AG04450 (cell line): ENCODE data around the gene GSAP. TPM values are rescaled to one million over a fixed set of nuclear protein-coding genes. Genes with fewer than 3 reads are reported as not detected.
"Not testable (repeated sequence)": the region's sequence is repeated elsewhere in the genome, so short reads cannot be mapped to it uniquely, and the experiment has no call there.

Experiments
- CTCF ChIA-PET: fragments of 300-600, 350-600 bp; formaldehyde crosslinking; extraction: SDS; loops from one replicate; lab custom pipeline; 2022; ENCODE audit warnings: antibody characterized with exemption, inconsistent platforms; lab: Charles Lee
- POLR2A ChIA-PET: fragments of 350-600 bp; formaldehyde crosslinking; extraction: SDS; loops from one replicate; lab custom pipeline; 2021; ENCODE audit warnings: antibody characterized with exemption, inconsistent platforms; lab: Yijun Ruan, JAX
- DNase-seq: peaks from one replicate; pipeline ENCODE4 v3.0.0-alpha.2; 2011; ENCODE audit warnings: low read depth, low spot score
- H3K27ac ChIP-seq: one replicate; pipeline ENCODE4 v1.5.1; 2012; ENCODE audit warnings: low read depth, low read length, control low read depth
- H3K27me3 ChIP-seq: one replicate; pipeline ENCODE4 v1.6.0; 2012; ENCODE audit warnings: low read length; ENCODE audit not compliant: control insufficient read depth, insufficient read depth
- H3K4me3 ChIP-seq: 2 replicates; pipeline ENCODE4 v1.5.1; 2011; ENCODE audit warnings: mild to moderate bottlenecking, low read depth, low read length, control low read depth
- H3K9me3 ChIP-seq: 2 replicates; pipeline ENCODE4 v1.5.1; 2012; ENCODE audit warnings: low read length; ENCODE audit not compliant: control insufficient read depth, insufficient read depth
- CTCF ChIP-seq: IDR thresholded peaks from 2 replicates; pipeline ENCODE4 v1.5.1; 2011; ENCODE audit warnings: low read depth, low read length, control low read depth, inconsistent platforms
- polyA plus RNA-seq: library from polyadenylated mRNA; depleted of rRNA; stranded (reverse); fragments of >200 nt; gene quantifications from 2 replicates; pipeline ENCODE4 v1.2.3, GENCODE V29; 2011

GSAP gene
- polyA plus RNA-seq, 1 experiment: 8.9 TPM

DNA sequence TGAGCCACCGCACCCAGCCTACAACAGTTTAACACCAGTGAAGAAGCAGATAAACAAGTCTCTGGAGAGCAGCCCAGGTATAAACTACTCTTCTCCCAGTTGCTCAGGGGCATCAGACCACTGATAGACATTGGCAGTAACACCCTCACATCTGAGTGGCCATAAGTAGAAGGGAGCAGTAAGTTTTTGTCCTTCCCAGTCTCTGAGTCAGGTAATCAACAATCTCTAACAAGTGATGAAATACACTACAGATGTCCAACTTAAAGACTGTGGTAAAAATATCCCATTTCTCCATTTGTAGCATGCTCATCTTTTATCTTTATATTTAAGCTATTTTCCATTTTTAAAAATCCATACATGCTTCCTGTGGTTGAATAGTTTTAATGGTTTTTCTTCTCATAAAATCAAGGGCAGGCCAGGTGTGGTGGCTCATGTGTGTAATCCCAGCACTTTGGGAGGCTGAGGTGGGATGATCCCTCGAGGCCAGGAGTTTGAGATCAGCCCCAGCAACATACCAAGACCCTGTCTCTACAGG, 78.6 kb downstream of the GSAP start:
- H3K4me3 ChIP-seq: no peak overlapping the region
- POLR2A ChIA-PET: no interaction called here
- no peaks in the 10 kb centered on the region for H3K9me3 ChIP-seq
- DNase-seq: no peak
- H3K27ac ChIP-seq: no peak overlapping the region
- CTCF ChIA-PET: interaction anchor here (1.2 kb wide), 1 partner anchor 90 kb away, joined by 3 read pairs; no protein-coding TSS in a partner anchor
- no peaks in the 10 kb centered on the region for H3K27me3 ChIP-seq
- no peak for TF ChIP-seq CTCF

DNA sequence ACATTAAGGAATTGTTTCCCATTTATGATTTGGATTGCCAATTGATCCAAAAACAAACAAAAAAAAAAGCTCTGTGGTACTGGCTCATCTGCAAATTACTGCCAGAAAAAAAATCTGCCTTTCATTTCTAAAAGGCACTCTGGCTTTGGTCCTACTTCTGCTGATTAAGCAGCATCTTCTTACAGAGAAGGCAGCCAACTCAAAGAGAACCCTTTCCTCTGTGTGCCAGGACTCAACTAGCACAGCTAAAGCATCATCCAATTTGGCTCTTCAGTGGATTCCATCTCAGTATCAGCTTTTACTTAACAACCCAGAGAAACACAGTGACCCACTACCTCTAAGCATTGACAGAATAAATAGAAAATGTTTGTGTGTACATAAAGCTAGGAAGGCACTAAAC, 80.6 kb downstream of the GSAP start:
- ChIA-PET CTCF (interaction anchor here (0.6 to 1.5 kb wide), 5 partner anchors 11 to 223 kb away, joined by 3 to 7 read pairs (median 3); no protein-coding TSS in a partner anchor), POLR2A (no interaction called here)
- Histone ChIP-seq H3K4me3 (no peak overlapping the region), H3K9me3 (no peaks in the 10 kb centered on the region), H3K27ac (no peak overlapping the region), H3K27me3 (no peaks in the 10 kb centered on the region)
- TF ChIP-seq CTCF: no peak
- no peak for DNase-seq

DNA sequence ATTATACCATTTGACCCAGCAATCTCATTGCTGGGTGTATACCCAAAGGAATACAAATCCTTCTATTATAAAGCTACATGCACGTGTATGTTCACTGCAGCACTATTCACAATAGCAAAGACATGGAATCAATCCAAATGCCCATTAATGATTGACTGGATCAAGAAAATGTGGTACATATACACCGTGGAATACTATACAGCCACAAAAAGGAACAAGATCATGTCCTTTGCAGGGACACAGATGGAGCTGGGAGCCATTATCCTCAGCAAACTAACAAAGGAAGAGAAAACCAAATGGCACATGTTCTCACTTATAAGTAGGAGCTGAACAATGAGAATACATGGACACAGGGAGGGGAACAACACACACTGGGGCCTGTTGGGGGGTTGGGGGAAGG, 82.1 kb downstream of the GSAP start:
- CTCF ChIA-PET: interaction anchor here (0.6 to 1.0 kb wide), 3 partner anchors 13 to 221 kb away, joined by 3 to 5 read pairs (median 3); no protein-coding TSS in a partner anchor
- POLR2A ChIA-PET, H3K4me3 ChIP-seq, H3K9me3 ChIP-seq, H3K27me3 ChIP-seq, H3K27ac ChIP-seq, DNase-seq: not testable (repeated sequence)

- H3K27me3 ChIP-seq: no peaks in the 10 kb centered on the region
- no peak overlapping the region for H3K4me3 ChIP-seq
- no peaks in the 10 kb centered on the region for H3K9me3 ChIP-seq
- H3K27ac ChIP-seq: no peak overlapping the region
- CTCF ChIA-PET: interaction anchor here (0.5 to 2.8 kb wide), 22 partner anchors 11 to 425 kb away, joined by 3 to 45 read pairs (median 4); partner anchors contain the start of genes CCDC146 and FGL2
- peak; percentile 71 for TF ChIP-seq CTCF
- POLR2A ChIA-PET: interaction anchor here (0.7 to 1.4 kb wide), 4 partner anchors 20 to 993 kb away, joined by 3 to 13 read pairs (median 8); no protein-coding TSS in a partner anchor
- DNase-seq: peak; percentile 76
Observed at GRCh38 chr7:77331938-77332695, 84.0 kb downstream of the GSAP start.

- Histone ChIP-seq H3K27ac (no peak overlapping the region), H3K4me3 (no peak overlapping the region), H3K9me3 (no peaks in the 10 kb centered on the region), H3K27me3 (no peaks in the 10 kb centered on the region)
- no peak for DNase-seq
- CTCF ChIA-PET: interaction anchor here (2.8 kb wide), 1 partner anchor 83 kb away, joined by 45 read pairs; no protein-coding TSS in a partner anchor
- TF ChIP-seq CTCF: no peak
- POLR2A ChIA-PET: no interaction called here
Observed at GRCh38 chr7:77330169-77330882, 85.8 kb downstream of the GSAP start.
